ENCODE measurements around the gene PET100. TPM values are rescaled to one million over a fixed set of nuclear protein-coding genes. Genes with fewer than 3 reads are reported as not detected.

PET100 gene
- total and polyA plus RNA-seq, 10 of the 15 experiments (the other 5 are each of a cell fraction or from before 2014, with no cell fraction given), result 47.0 to 462 (median 126) TPM

DNA sequence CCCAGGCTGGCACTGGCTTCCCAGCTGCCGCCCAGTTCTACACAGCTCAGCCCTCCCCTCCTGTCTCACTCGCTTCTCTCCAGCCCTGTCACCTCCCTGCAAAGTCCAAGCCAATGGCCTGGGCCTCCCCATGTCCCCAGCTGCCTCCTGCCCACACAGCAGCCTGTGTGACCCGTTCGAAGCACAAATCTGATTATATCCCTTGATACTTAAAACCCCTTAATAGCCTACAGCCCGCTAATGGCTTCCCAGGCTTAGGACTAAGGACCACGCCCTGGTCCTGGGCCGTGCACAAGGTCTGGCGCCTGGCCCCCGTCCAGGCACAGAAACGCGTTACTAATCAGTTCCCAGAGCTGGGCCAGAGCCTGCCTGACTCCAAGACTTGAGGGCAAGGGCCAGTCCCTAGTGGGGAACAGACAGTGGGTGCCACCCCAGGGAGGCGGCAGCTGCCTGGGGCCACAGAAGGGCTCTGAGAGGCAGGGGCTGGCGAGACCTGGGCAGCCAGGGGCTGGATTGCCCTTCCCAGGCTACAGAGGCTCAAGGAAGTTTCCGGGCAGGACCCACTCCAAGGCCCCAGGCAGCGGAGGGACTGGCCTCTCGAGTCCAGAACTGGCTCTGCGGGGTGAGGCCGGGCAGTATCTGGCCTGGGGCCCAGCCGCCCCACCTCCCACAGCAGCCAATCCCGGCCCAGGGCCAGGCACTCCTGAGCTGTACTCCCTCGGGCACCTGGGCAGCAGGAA, 10.7 kb upstream of the PET100 start:
- TF ChIP-seq, protein P1, sequence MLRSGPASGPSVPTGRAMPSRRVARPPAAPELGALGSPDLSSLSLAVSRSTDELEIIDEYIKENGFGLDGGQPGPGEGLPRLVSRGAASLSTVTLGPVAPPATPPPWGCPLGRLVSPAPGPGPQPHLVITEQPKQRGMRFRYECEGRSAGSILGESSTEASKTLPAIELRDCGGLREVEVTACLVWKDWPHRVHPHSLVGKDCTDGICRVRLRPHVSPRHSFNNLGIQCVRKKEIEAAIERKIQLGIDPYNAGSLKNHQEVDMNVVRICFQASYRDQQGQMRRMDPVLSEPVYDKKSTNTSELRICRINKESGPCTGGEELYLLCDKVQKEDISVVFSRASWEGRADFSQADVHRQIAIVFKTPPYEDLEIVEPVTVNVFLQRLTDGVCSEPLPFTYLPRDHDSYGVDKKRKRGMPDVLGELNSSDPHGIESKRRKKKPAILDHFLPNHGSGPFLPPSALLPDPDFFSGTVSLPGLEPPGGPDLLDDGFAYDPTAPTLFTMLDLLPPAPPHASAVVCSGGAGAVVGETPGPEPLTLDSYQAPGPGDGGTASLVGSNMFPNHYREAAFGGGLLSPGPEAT (IDR thresholded peaks at IDR 0.05; ENCODE audit: low read depth), result no peak
- TF ChIP-seq, protein P2, sequence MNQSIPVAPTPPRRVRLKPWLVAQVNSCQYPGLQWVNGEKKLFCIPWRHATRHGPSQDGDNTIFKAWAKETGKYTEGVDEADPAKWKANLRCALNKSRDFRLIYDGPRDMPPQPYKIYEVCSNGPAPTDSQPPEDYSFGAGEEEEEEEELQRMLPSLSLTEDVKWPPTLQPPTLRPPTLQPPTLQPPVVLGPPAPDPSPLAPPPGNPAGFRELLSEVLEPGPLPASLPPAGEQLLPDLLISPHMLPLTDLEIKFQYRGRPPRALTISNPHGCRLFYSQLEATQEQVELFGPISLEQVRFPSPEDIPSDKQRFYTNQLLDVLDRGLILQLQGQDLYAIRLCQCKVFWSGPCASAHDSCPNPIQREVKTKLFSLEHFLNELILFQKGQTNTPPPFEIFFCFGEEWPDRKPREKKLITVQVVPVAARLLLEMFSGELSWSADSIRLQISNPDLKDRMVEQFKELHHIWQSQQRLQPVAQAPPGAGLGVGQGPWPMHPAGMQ (IDR thresholded peaks at IDR 0.05; ENCODE audit: borderline replicate concordance), result no peak
- TF ChIP-seq, protein P3, sequence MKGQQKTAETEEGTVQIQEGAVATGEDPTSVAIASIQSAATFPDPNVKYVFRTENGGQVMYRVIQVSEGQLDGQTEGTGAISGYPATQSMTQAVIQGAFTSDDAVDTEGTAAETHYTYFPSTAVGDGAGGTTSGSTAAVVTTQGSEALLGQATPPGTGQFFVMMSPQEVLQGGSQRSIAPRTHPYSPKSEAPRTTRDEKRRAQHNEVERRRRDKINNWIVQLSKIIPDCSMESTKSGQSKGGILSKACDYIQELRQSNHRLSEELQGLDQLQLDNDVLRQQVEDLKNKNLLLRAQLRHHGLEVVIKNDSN (IDR thresholded peaks at IDR 0.05; ENCODE audit: borderline replicate concordance, extremely low read length, insufficient read depth, low read depth, low read length), result no peak
- TF ChIP-seq RUNX3 (IDR thresholded peaks at IDR 0.05; ENCODE audit: low read length) (no peak), IKZF2 (IDR thresholded peaks at IDR 0.05) (no peak), SMAD1 (IDR thresholded peaks at IDR 0.05; ENCODE audit: low read depth, partially characterized antibody) (no peak), MEF2B (IDR thresholded peaks at IDR 0.05; ENCODE audit: partially characterized antibody, poor library complexity, severe bottlenecking) (no peak), MYB (IDR thresholded peaks at IDR 0.05; ENCODE audit: borderline replicate concordance, low read depth, low read length) (no peak), NR2C1 (IDR thresholded peaks at IDR 0.05) (no peak), KAT2A (conservative IDR thresholded peaks at IDR 0.05; ENCODE audit: control insufficient read depth, low read depth, low read length) (no peak), GATAD2B (conservative IDR thresholded peaks at IDR 0.05; ENCODE audit: low read depth) (no peak), SP1 (IDR thresholded peaks at IDR 0.05; ENCODE audit: low read depth, low read length) (no peak)
- TF ChIP-seq, protein P4, sequence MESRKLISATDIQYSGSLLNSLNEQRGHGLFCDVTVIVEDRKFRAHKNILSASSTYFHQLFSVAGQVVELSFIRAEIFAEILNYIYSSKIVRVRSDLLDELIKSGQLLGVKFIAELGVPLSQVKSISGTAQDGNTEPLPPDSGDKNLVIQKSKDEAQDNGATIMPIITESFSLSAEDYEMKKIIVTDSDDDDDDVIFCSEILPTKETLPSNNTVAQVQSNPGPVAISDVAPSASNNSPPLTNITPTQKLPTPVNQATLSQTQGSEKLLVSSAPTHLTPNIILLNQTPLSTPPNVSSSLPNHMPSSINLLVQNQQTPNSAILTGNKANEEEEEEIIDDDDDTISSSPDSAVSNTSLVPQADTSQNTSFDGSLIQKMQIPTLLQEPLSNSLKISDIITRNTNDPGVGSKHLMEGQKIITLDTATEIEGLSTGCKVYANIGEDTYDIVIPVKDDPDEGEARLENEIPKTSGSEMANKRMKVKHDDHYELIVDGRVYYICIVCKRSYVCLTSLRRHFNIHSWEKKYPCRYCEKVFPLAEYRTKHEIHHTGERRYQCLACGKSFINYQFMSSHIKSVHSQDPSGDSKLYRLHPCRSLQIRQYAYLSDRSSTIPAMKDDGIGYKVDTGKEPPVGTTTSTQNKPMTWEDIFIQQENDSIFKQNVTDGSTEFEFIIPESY (IDR thresholded peaks at IDR 0.05), result no peak
- no peak for DNase-seq (ENCODE audit: low read depth, low spot score)
- H3K27ac ChIP-seq (ENCODE audit: control insufficient read depth, insufficient read depth), result no peak overlapping the region
- no peak overlapping the region for H3K9ac ChIP-seq (ENCODE audit: control insufficient read depth, insufficient read depth, low read length)
- ChIA-PET RAD21 (ENCODE audit: unreplicated experiment) (no interaction called here), POLR2A (interaction anchor here (0.6 kb wide), 1 partner anchor 22 kb away, joined by 3 read pairs; no protein-coding TSS in a partner anchor), CTCF (no interaction called here), SMC1A (ENCODE audit: uncharacterized antibody, unreplicated experiment) (no interaction called here)
- no peak for FAIRE-seq
- H3K4me2 ChIP-seq (ENCODE audit: control insufficient read depth, insufficient read depth), result no peak overlapping the region
- H3K79me2 ChIP-seq (ENCODE audit: control insufficient read depth, insufficient read depth, low read length), result no peaks in the 10 kb centered on the region
- H3K36me3 ChIP-seq (ENCODE audit: control insufficient read depth in 2 of 2, insufficient read depth in 2 of 2, low read length in 1 of 2), result peaks cover 0 to 24% of the 10 kb centered on the region in 2 experiments; a peak in 3 of 4 replicates
- no peaks in the 10 kb centered on the region for H3K4me1 ChIP-seq (ENCODE audit: control insufficient read depth, insufficient read depth, low read length)
- BruUV-seq (replicated peaks), result no TSS peak
- 87% methylated on average over 20 of the region's 21 CpGs for WGBS (ENCODE audit: insufficient coverage, insufficient replicate concordance, low lambda C conversion rate, missing lambda C conversion rate)
- H4K20me1 ChIP-seq (ENCODE audit: control insufficient read depth, insufficient read depth), result no peaks in the 10 kb centered on the region
- in situ Hi-C loops (cut with MboI), result no loop called here
- intact Hi-C loops (cut with micrococcal nuclease; ENCODE audit: unreplicated experiment), result no loop called here
- H2AFZ ChIP-seq (ENCODE audit: control insufficient read depth, low read depth, low read length), result no peak overlapping the region
- H3K4me3 ChIP-seq, result no peak overlapping the region
- H3K27me3 ChIP-seq (replicated peaks in 1 of 2; ENCODE audit: control insufficient read depth in 2 of 2, insufficient read depth in 2 of 2, low read length in 1 of 2), result no peaks in the 10 kb centered on the region
- no peaks in the 10 kb centered on the region for H3K9me3 ChIP-seq (replicated peaks; ENCODE audit: control insufficient read depth, insufficient read depth, low read length)
- ATAC-seq, result no peak

Data from GM12878 (cell line).